ENCODE measurements around the gene PDLIM4. TPM values are rescaled to one million over a fixed set of nuclear protein-coding genes. Genes with fewer than 3 reads are reported as not detected.

Gene PDLIM4
- polyA plus RNA-seq, 2 of the 4 experiments (the other 2 are of a cell fraction), result 0.09 TPM; not detected in 1

- FAIRE-seq (no peak), ATAC-seq (peak; percentile 67 to 74)
Observed at GRCh38 chr5:132293066-132293991, 35.8 kb downstream of the PDLIM4 start.

GRCh38 chr5:132293992-132294727 lies 36.7 kb downstream of the PDLIM4 start, which contains the start of gene SLC22A4:
Gene SLC22A4 (plus strand): TSS chr5:132294394. CDS start chr5:132294617, 223 bp downstream.
- ATAC-seq (peak; percentile 81 to 90), FAIRE-seq (no peak), DNase-seq (ENCODE audit: low read depth in 1 of 2, low spot score in 1 of 2) (peak; percentile 96 to 97)
- Histone ChIP-seq H3K4me1 (peaks cover 30% of the 10 kb centered on the region), H3K27ac (peak within 1 kb of the TSS; percentile 95 to 99), H3K4me3 (peak within 1 kb of the TSS; percentile 65), H3K4me2 (peak within 1 kb of the TSS; percentile 82), H3K9me3 (no peaks in the 10 kb centered on the region)
- WGBS (ENCODE audit: missing lambda C conversion rate), result 2% methylated on average over 29 of the region's 63 CpGs
- ChIA-PET POLR2A (interaction anchor here (0.6 to 3.2 kb wide), 33 partner anchors 9 to 263 kb away, joined by 3 to 81 read pairs (median 5); partner anchors contain the start of genes IRF1, P4HA2, RAD50 and SLC22A5), CTCF (interaction anchor here (0.6 to 2.3 kb wide), 23 partner anchors 9 to 232 kb away, joined by 3 to 19 read pairs (median 4); partner anchors contain the start of genes IRF1 and SLC22A5)
- TF ChIP-seq, protein P1, sequence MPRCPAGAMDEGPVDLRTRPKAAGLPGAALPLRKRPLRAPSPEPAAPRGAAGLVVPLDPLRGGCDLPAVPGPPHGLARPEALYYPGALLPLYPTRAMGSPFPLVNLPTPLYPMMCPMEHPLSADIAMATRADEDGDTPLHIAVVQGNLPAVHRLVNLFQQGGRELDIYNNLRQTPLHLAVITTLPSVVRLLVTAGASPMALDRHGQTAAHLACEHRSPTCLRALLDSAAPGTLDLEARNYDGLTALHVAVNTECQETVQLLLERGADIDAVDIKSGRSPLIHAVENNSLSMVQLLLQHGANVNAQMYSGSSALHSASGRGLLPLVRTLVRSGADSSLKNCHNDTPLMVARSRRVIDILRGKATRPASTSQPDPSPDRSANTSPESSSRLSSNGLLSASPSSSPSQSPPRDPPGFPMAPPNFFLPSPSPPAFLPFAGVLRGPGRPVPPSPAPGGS (IDR thresholded peaks at IDR 0.05), result peak; percentile 84; the same call in 1 of the 3 replicates
- TF ChIP-seq RFX5 (IDR thresholded peaks at IDR 0.05) (no peak), HEYL (CRISPR knock-in tag; IDR thresholded peaks at IDR 0.05) (no peak), MAZ (IDR thresholded peaks at IDR 0.05; ENCODE audit: borderline replicate concordance, low read depth, low read length) (0 out of 2 replicates have a peak, but pooled peaks have one; percentile 30)
- TF ChIP-seq, protein P2, sequence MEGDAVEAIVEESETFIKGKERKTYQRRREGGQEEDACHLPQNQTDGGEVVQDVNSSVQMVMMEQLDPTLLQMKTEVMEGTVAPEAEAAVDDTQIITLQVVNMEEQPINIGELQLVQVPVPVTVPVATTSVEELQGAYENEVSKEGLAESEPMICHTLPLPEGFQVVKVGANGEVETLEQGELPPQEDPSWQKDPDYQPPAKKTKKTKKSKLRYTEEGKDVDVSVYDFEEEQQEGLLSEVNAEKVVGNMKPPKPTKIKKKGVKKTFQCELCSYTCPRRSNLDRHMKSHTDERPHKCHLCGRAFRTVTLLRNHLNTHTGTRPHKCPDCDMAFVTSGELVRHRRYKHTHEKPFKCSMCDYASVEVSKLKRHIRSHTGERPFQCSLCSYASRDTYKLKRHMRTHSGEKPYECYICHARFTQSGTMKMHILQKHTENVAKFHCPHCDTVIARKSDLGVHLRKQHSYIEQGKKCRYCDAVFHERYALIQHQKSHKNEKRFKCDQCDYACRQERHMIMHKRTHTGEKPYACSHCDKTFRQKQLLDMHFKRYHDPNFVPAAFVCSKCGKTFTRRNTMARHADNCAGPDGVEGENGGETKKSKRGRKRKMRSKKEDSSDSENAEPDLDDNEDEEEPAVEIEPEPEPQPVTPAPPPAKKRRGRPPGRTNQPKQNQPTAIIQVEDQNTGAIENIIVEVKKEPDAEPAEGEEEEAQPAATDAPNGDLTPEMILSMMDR (IDR thresholded peaks at IDR 0.05), result no peak; the same call in 2 of the 3 replicates
- TF ChIP-seq, protein P3, sequence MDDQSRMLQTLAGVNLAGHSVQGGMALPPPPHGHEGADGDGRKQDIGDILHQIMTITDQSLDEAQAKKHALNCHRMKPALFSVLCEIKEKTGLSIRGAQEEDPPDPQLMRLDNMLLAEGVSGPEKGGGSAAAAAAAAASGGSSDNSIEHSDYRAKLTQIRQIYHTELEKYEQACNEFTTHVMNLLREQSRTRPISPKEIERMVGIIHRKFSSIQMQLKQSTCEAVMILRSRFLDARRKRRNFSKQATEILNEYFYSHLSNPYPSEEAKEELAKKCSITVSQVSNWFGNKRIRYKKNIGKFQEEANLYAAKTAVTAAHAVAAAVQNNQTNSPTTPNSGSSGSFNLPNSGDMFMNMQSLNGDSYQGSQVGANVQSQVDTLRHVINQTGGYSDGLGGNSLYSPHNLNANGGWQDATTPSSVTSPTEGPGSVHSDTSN (IDR thresholded peaks at IDR 0.05), result 0 out of 2 replicates have a peak, but pooled peaks have one; percentile 48

More at GRCh38 chr5:132293066-132293991, 35.8 kb downstream of the PDLIM4 start:
- ChIA-PET POLR2A (interaction anchor here (0.6 to 3.2 kb wide), 34 partner anchors 8 to 1139 kb away, joined by 3 to 81 read pairs (median 6); partner anchors contain the start of genes IRF1, P4HA2, RAD50 and SLC22A5), CTCF (interaction anchor here (0.6 to 2.3 kb wide), 22 partner anchors 8 to 233 kb away, joined by 3 to 19 read pairs (median 4); partner anchors contain the start of gene SLC22A5)
- DNase-seq (ENCODE audit: low read depth in 1 of 2, low spot score in 1 of 2), result peak; percentile 91
- Histone ChIP-seq H3K4me2 (peak overlapping the region; percentile 82), H3K4me1 (peaks cover 30% of the 10 kb centered on the region), H3K4me3 (peak overlapping the region; percentile 65), H3K27ac (peak overlapping the region; percentile 95 to 99), H3K9me3 (no peaks in the 10 kb centered on the region)
- peak; percentile 21; the same call in 1 of the 2 replicates for TF ChIP-seq HDAC2 (IDR thresholded peaks at IDR 0.05)
- TF ChIP-seq POLR2A (IDR thresholded peaks at IDR 0.05; ENCODE audit: low read length), result peak; percentile 94
- no peak for TF ChIP-seq GATA3 (IDR thresholded peaks at IDR 0.05; ENCODE audit: borderline replicate concordance)
- TF ChIP-seq, protein P4, sequence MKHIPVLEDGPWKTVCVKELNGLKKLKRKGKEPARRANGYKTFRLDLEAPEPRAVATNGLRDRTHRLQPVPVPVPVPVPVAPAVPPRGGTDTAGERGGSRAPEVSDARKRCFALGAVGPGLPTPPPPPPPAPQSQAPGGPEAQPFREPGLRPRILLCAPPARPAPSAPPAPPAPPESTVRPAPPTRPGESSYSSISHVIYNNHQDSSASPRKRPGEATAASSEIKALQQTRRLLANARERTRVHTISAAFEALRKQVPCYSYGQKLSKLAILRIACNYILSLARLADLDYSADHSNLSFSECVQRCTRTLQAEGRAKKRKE (CRISPR knock-in tag; IDR thresholded peaks at IDR 0.05; ENCODE audit: low read depth), result 0 out of 2 replicates have a peak, but pooled peaks have one; percentile 56
- TF ChIP-seq, protein P5, sequence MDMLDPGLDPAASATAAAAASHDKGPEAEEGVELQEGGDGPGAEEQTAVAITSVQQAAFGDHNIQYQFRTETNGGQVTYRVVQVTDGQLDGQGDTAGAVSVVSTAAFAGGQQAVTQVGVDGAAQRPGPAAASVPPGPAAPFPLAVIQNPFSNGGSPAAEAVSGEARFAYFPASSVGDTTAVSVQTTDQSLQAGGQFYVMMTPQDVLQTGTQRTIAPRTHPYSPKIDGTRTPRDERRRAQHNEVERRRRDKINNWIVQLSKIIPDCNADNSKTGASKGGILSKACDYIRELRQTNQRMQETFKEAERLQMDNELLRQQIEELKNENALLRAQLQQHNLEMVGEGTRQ (IDR thresholded peaks at IDR 0.05), result no peak
- 0 out of 3 replicates have a peak, but pooled peaks have one; percentile 16 for TF ChIP-seq SMC3 (IDR thresholded peaks at IDR 0.05)
- TF ChIP-seq NPAS2 (CRISPR knock-in tag; IDR thresholded peaks at IDR 0.05; ENCODE audit: borderline replicate concordance), result no peak
- TF ChIP-seq FOSL2 (IDR thresholded peaks at IDR 0.05), result no peak
- TF ChIP-seq FOSL2 (CRISPR knock-in tag; IDR thresholded peaks at IDR 0.05), result 0 out of 2 replicates have a peak, but pooled peaks have one; percentile 4
- TF ChIP-seq CBX2 (IDR thresholded peaks at IDR 0.05; ENCODE audit: borderline replicate concordance, low read depth), result no peak
- 0 out of 2 replicates have a peak, but pooled peaks have one; percentile 14 for TF ChIP-seq TFCP2L1 (CRISPR knock-in tag; IDR thresholded peaks at IDR 0.05)
- TF ChIP-seq PHF8 (IDR thresholded peaks at IDR 0.05; ENCODE audit: borderline replicate concordance, low read depth), result peak; percentile 92; the same call in 1 of the 2 replicates
- 0 out of 2 replicates have a peak, but pooled peaks have one; percentile 74 for TF ChIP-seq E2F6 (IDR thresholded peaks at IDR 0.05; ENCODE audit: borderline replicate concordance, low read depth)
- TF ChIP-seq TP53 (CRISPR knock-in tag; IDR thresholded peaks at IDR 0.05), result peak; percentile 53; the same call in 1 of the 2 replicates
- peak in 1 of 2 experiments; percentile 50; a peak in 1 of 4 replicates for TF ChIP-seq CEBPB (IDR thresholded peaks at IDR 0.05)
- TF ChIP-seq RNF2 (IDR thresholded peaks at IDR 0.05; ENCODE audit: borderline replicate concordance, low read depth), result peak; percentile 30; the same call in 1 of the 2 replicates
- peak; percentile 27; the same call in 1 of the 2 replicates for TF ChIP-seq EHF (CRISPR knock-in tag; IDR thresholded peaks at IDR 0.05)
- TF ChIP-seq, protein P2 (IDR thresholded peaks at IDR 0.05), result peak; percentile 20; the same call in 1 of the 3 replicates
- TF ChIP-seq EP300 (IDR thresholded peaks at IDR 0.05), result 0 out of 5 replicates have a peak, but pooled peaks of 1 of the 2 experiments have one; percentile 14
- TF ChIP-seq MAX (IDR thresholded peaks at IDR 0.05), result peak; percentile 75; the same call in 1 of the 2 replicates
- TF ChIP-seq NR3C1 (IDR thresholded peaks at IDR 0.05), result no peak
- no peak for TF ChIP-seq EHMT2 (IDR thresholded peaks at IDR 0.05; ENCODE audit: low read depth)
- 3% methylated on average over 19 of the region's 50 CpGs for WGBS (ENCODE audit: missing lambda C conversion rate)

All from A549 (cell line).